B cell (primary cell): ENCODE results near the gene NUDT16L1. TPM values are rescaled to one million over a fixed set of nuclear protein-coding genes. Genes with fewer than 3 reads are reported as not detected.

Experiments
- ATAC-seq: fragments of 200-7000 bp; cut with Tn5 transposase; one replicate; pipeline ENCODE4 v1.10.0; 2021; ENCODE audit warnings: low read depth, mild to moderate bottlenecking, moderate number of reproducible peaks, moderate library complexity
- CTCF ChIA-PET: fragments of 350-600 bp; sonication (Branson Sonifier 250); formaldehyde crosslinking; loops from one replicate; lab custom pipeline; 2021; ENCODE audit warnings: antibody characterized with exemption, inconsistent platforms; lab: Charles Lee
- POLR2A ChIA-PET: fragments of 350-600 bp; sonication (Branson Sonifier 250); formaldehyde crosslinking; loops from one replicate; lab custom pipeline; 2021; ENCODE audit warnings: antibody characterized with exemption; lab: Charles Lee
- DNase-seq: peaks from one replicate; pipeline ENCODE4 v3.0.0; 2013
- H2AFZ ChIP-seq: 2 replicates; pipeline ENCODE4 v1.6.1; 2012; ENCODE audit warnings: mild to moderate bottlenecking, low read depth, low read length; ENCODE audit not compliant: insufficient read depth, poor library complexity, severe bottlenecking
- H3K27ac ChIP-seq, 2 donors: 1 replicate in 1 of 2; 2 replicates in 1 of 2; pipeline ENCODE4 v1.5.1; 2012 to 2013; ENCODE audit warnings: low read length in 2 of 2, mild to moderate bottlenecking in 2 of 2, moderate library complexity in 1 of 2
- H3K27me3 ChIP-seq, 4 experiments: fragments of 200-600 bp in 1 of 4; sonication (generic) in 1 of 4; replicated peaks in 1 of 4; 1 replicate in 2 of 4; 2 replicates in 2 of 4; pipeline versions ENCODE4 v1.6.1 to v1.7.0; 2013 to 2016; ENCODE audit warnings: low read length in 3 of 4, mild to moderate bottlenecking in 2 of 4, mixed read lengths in 1 of 4, moderate library complexity in 1 of 4; ENCODE audit not compliant: insufficient read depth in 4 of 4, control insufficient read depth in 3 of 4; ENCODE audit errors: control extremely low read depth in 1 of 4
- H3K36me3 ChIP-seq, 2 experiments: replicated peaks in 1 of 2; 1 replicate in 1 of 2; 2 replicates in 1 of 2; pipeline versions ENCODE4 v1.6.1 to v1.7.1; 2013; ENCODE audit warnings: low read length in 1 of 2; ENCODE audit not compliant: insufficient read depth in 2 of 2, control insufficient read depth in 1 of 2; ENCODE audit errors: control extremely low read depth in 1 of 2, extremely low read depth in 1 of 2
- H3K4me1 ChIP-seq, 2 donors: fragments of 200-600 bp in 1 of 2; sonication (generic) in 1 of 2; 1 replicate in 1 of 2; 2 replicates in 1 of 2; pipeline versions ENCODE4 v1.5.1 to v1.6.1; 2013 to 2017; ENCODE audit warnings: low read length in 2 of 2; ENCODE audit not compliant: control insufficient read depth in 2 of 2, insufficient read depth in 2 of 2
- H3K4me2 ChIP-seq: replicated peaks from 2 replicates; pipeline ENCODE3; 2012; ENCODE audit warnings: mild to moderate bottlenecking, low read depth, low read length; ENCODE audit not compliant: poor library complexity, severe bottlenecking
- H3K4me3 ChIP-seq, 5 experiments: fragments of 200-600 bp in 1 of 5; sonication (generic) in 1 of 5; 1 replicate in 3 of 5; 2 replicates in 2 of 5; pipeline versions ENCODE4 v1.5.1 to v1.7.0; 2011 to 2016; ENCODE audit warnings: low read length in 4 of 5, mild to moderate bottlenecking in 4 of 5, low read depth in 2 of 5, control low read depth in 1 of 5, moderate library complexity in 1 of 5; ENCODE audit not compliant: insufficient read depth in 1 of 5; ENCODE audit errors: control extremely low read depth in 1 of 5, extremely low read depth in 1 of 5
- H3K79me2 ChIP-seq: fragments of 200-600 bp; sonication (generic); one replicate; pipeline ENCODE4 v1.6.0; 2016; ENCODE audit warnings: low read length; ENCODE audit not compliant: control insufficient read depth, insufficient read depth
- H3K9ac ChIP-seq: fragments of 200-600 bp; sonication (generic); 2 replicates; pipeline ENCODE4 v1.6.1; 2017; ENCODE audit warnings: mild to moderate bottlenecking, low read length, moderate library complexity
- H3K9me3 ChIP-seq, 3 donors: one replicate each; pipeline versions ENCODE4 v1.6.1 to v1.7.1; 2013; ENCODE audit warnings: low read length in 2 of 3; ENCODE audit not compliant: control insufficient read depth in 2 of 3, insufficient read depth in 1 of 3; ENCODE audit errors: control extremely low read depth in 1 of 3
- H4K20me1 ChIP-seq: 2 replicates; pipeline ENCODE4 v1.6.0; 2012; ENCODE audit warnings: mild to moderate bottlenecking, low read length; ENCODE audit not compliant: insufficient read depth, control insufficient read depth, poor library complexity, severe bottlenecking
- H3K27ac Mint-ChIP-seq: one replicate; pipeline ENCODE4 v1.8.0; 2021; ENCODE audit warnings: mixed read lengths
- H3K27me3 Mint-ChIP-seq: one replicate; pipeline ENCODE4 v1.8.0; 2021; ENCODE audit warnings: mixed read lengths
- H3K4me1 Mint-ChIP-seq: one replicate; pipeline ENCODE4 v1.8.0; 2021; ENCODE audit warnings: mixed read lengths
- H3K4me3 Mint-ChIP-seq: one replicate; pipeline ENCODE4 v1.8.0; 2021; ENCODE audit warnings: mixed read lengths
- H3K9me3 Mint-ChIP-seq: one replicate; pipeline ENCODE4 v1.8.0; 2022; ENCODE audit warnings: mixed read lengths; ENCODE audit not compliant: insufficient read depth
- EZH2 ChIP-seq: IDR thresholded peaks from 2 replicates; pipeline ENCODE4 v1.6.1; 2012; ENCODE audit warnings: borderline replicate concordance, low read depth, mild to moderate bottlenecking, moderate library complexity, low read length; ENCODE audit not compliant: insufficient read depth, poor library complexity, severe bottlenecking
- WGBS: methylation state at CpG from one replicate; pipeline ENCODE4 v1.1.5; 2013; ENCODE audit warnings: missing lambda C conversion rate; ENCODE audit not compliant: insufficient coverage; 5-methylcytosine and 5-hydroxymethylcytosine counted together
- intact Hi-C: fragments of 100-400 bp; cut with micrococcal nuclease; formaldehyde crosslinking; loops from one replicate; pipeline ENCODE4 v1.10.0; 2022
- polyA plus RNA-seq: library from polyadenylated mRNA; depleted of rRNA; stranded (reverse); fragments of >200 nt; gene quantifications from 2 replicates; pipeline ENCODE4 v1.2.3, GENCODE V29; 2012
- total RNA-seq, 2 donors: library from RNA; stranded (reverse); fragments of 120-200 nt in 1 of 2; gene quantifications; 1 replicate in 1 of 2; 2 replicates in 1 of 2; pipeline versions ENCODE4 v1.2.3 to v1.2.4, GENCODE V29; 2013 to 2022
- TF ChIP-seq, protein P1 (sequence below): fragments of 200-600 bp; IDR thresholded peaks from one replicate; pipeline ENCODE4 v1.8.0; 2022; ENCODE audit warnings: antibody characterized with exemption, mild to moderate bottlenecking

Gene NUDT16L1
- total and polyA plus RNA-seq, 2 donors (not counting 1 experiment from before 2014, with no cell fraction given) = 38.5 to 59.2 TPM

DNA sequence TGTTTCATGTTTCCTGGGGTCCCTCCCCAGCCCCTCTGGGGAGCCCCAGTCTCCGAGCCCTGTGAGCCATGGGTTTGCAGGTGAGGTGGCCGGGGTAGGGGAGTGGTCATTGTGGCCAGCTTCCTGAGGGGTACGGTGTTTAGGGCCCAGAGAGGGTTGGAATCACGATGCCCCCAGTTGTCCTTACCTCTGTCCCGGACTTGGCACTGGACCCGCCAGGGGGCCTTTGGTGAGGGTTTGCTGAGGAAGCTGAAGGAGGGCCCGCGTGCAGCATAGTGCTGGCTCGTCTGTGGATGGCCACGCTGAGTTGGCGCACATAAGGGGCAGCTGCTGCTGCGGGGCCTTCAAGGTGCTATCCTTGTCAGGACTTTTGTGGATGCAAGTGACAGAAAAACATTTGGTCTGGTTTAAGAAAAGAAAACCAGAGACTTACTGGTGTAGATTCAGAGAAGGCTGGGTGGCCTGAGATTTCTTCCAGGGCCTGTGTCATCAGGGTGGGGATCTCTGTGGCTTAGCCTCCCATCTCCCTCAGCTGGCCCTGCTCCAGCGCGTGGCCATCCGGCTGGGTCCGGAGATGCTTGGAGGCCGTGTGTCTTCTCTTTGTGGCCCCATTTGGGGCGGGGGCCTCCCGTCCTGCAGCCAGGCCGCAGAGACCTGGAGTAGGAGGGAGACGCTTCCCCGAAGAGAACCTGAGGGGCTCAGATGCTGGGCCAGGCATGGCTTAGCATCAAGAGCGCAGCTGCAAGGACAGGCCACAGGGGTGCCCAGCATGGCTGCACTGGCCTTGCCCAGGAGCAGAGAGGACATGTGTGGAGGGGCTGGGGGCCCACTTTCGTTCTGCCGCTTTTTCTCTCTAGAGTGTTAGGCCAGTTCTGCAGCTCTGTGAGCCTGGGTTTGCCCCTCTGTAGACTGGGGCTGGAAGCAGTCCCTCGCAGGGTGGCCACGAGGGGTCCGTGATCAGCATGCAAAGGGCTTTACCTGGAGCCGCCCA, 33.7 kb upstream of the NUDT16L1 start:
- no peak for DNase-seq
- Mint-ChIP-seq H3K9me3 (no peaks in the 10 kb centered on the region), H3K4me1 (peaks cover 13% of the 10 kb centered on the region), H3K27ac (no peak overlapping the region), H3K4me3 (no peak overlapping the region), H3K27me3 (no peaks in the 10 kb centered on the region)
- Histone ChIP-seq H3K4me1 (peaks cover 8 to 26% of the 10 kb centered on the region in 2 donors), H4K20me1 (peaks cover 31% of the 10 kb centered on the region), H2AFZ (no peak overlapping the region), H3K4me3 (no peak overlapping the region), H3K9me3 (no peaks in the 10 kb centered on the region), H3K79me2 (peaks cover 8% of the 10 kb centered on the region), H3K9ac (no peak overlapping the region), H3K27ac (no peak overlapping the region), H3K36me3 (peaks cover 0 to 34% of the 10 kb centered on the region in 2 experiments), H3K27me3 (no peaks in the 10 kb centered on the region), H3K4me2 (no peak overlapping the region)
- ChIA-PET POLR2A (no interaction called here), CTCF (no interaction called here)
- TF ChIP-seq, protein P1, sequence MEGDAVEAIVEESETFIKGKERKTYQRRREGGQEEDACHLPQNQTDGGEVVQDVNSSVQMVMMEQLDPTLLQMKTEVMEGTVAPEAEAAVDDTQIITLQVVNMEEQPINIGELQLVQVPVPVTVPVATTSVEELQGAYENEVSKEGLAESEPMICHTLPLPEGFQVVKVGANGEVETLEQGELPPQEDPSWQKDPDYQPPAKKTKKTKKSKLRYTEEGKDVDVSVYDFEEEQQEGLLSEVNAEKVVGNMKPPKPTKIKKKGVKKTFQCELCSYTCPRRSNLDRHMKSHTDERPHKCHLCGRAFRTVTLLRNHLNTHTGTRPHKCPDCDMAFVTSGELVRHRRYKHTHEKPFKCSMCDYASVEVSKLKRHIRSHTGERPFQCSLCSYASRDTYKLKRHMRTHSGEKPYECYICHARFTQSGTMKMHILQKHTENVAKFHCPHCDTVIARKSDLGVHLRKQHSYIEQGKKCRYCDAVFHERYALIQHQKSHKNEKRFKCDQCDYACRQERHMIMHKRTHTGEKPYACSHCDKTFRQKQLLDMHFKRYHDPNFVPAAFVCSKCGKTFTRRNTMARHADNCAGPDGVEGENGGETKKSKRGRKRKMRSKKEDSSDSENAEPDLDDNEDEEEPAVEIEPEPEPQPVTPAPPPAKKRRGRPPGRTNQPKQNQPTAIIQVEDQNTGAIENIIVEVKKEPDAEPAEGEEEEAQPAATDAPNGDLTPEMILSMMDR = no peak
- no peak for TF ChIP-seq EZH2
- intact Hi-C loops = no loop called here
- no peak for ATAC-seq
- WGBS = 97% methylated on average over 27 of the region's 29 CpGs

DNA sequence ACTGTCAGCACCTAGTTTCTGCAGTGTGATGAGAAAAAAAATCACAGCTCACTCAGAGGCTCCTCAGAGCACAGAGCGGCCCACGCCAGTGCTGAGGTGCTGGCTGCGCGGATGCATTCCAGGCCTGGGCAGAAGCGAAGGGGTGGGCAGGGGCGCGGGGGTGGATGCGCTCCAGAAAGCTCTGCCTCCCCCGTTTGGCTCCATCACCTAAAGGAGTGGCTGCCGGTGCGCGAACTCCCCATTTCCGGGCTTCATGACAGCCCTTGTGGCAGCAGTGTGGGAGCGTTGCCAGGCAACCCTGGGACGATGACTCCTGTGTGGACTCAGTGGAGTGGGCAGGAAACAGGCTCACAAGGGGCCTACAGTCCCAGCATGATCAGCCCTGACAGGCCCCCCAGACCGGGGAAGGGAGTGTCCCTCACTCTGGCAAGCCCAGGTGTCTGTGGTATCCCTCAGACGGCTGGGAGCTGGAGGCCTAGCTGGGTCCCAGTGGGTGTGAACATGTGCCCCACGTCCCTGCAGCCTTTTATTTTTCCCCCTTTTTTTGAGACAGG, 32.8 kb upstream of the NUDT16L1 start:
- H3K9me3 Mint-ChIP-seq = no peaks in the 10 kb centered on the region
- H3K4me2 ChIP-seq = no peak overlapping the region
- H3K79me2 ChIP-seq = peaks cover 10% of the 10 kb centered on the region
- no peak overlapping the region for H3K4me3 ChIP-seq
- POLR2A ChIA-PET = interaction anchor here (1.3 kb wide), 1 partner anchor 9 kb away, joined by 3 read pairs; no protein-coding TSS in a partner anchor
- peaks cover 22% of the 10 kb centered on the region for H4K20me1 ChIP-seq
- H3K4me3 Mint-ChIP-seq = no peak overlapping the region
- no peak overlapping the region for H3K9ac ChIP-seq
- no peaks in the 10 kb centered on the region for H3K27me3 ChIP-seq
- intact Hi-C loops = no loop called here
- ATAC-seq = no peak
- no peaks in the 10 kb centered on the region for H3K9me3 ChIP-seq
- no peaks in the 10 kb centered on the region for H3K27me3 Mint-ChIP-seq
- H3K36me3 ChIP-seq = peaks cover 0 to 26% of the 10 kb centered on the region in 2 experiments
- H3K4me1 Mint-ChIP-seq = peaks cover 20% of the 10 kb centered on the region
- no peak overlapping the region for H2AFZ ChIP-seq
- CTCF ChIA-PET = interaction anchor here (0.6 kb wide), 1 partner anchor 187 kb away, joined by 3 read pairs; no protein-coding TSS in a partner anchor
- TF ChIP-seq EZH2 = no peak
- TF ChIP-seq, protein P1 = no peak
- H3K27ac ChIP-seq = no peak overlapping the region
- WGBS = 35% methylated on average over 18 of the region's 18 CpGs
- no peak for DNase-seq
- H3K4me1 ChIP-seq = peaks cover 17 to 35% of the 10 kb centered on the region in 2 donors
- H3K27ac Mint-ChIP-seq = no peak overlapping the region
